ENCODE results near the gene ZNF556. TPM values are rescaled to one million over a fixed set of nuclear protein-coding genes. Genes with fewer than 3 reads are reported as not detected.

ZNF556 gene
- total and polyA plus RNA-seq, 2 experiments from 2014 or later = not detected

- DNase-seq (ENCODE audit: low spot score) (peak; percentile 90), ATAC-seq (peak; percentile 91)
- Histone ChIP-seq H3K4me1 (ENCODE audit: insufficient read depth) (no peaks in the 10 kb centered on the region; the same call in 1 of the 2 replicates), H3K4me3 (no peak overlapping the region), H2AFZ (peak overlapping the region; percentile 0; the same call in 1 of the 2 replicates), H3K4me2 (no peak overlapping the region), H3K27me3 (ENCODE audit: insufficient read depth) (no peaks in the 10 kb centered on the region), H3K9me2 (ENCODE audit: insufficient read depth) (0 out of 2 replicates have a peak, but pooled peaks cover 2% of the 10 kb centered on the region), H3K79me2 (replicated peaks; ENCODE audit: insufficient read depth) (no peaks in the 10 kb centered on the region), H3F3A (replicated peaks; ENCODE audit: low read depth) (no peaks in the 10 kb centered on the region), H4K20me1 (replicated peaks; ENCODE audit: insufficient read depth) (no peaks in the 10 kb centered on the region), H3K36me3 (ENCODE audit: insufficient read depth) (no peaks in the 10 kb centered on the region), H3K27ac (ENCODE audit: low read depth) (no peak overlapping the region)
- H3K27me3 Mint-ChIP-seq (ENCODE audit: insufficient read depth, low read depth, poor library complexity) = peaks cover 3% of the 10 kb centered on the region
- peaks cover 73% of the 10 kb centered on the region for H3K9me3 Mint-ChIP-seq
- H3K4me3 Mint-ChIP-seq = no peak overlapping the region
- peaks cover 8% of the 10 kb centered on the region for H3K36me3 Mint-ChIP-seq (ENCODE audit: low read depth)
- H3K27ac Mint-ChIP-seq = peak overlapping the region; percentile 98
- peak; percentile 59 for TF ChIP-seq CTCF (conservative IDR thresholded peaks at IDR 0.05; ENCODE audit: low read depth in 2 of 2)
- TF ChIP-seq EZH2phosphoT487 (IDR thresholded peaks at IDR 0.05; ENCODE audit: unreplicated experiment) = no peak
- H3K4me1 Mint-ChIP-seq = peaks cover 2% of the 10 kb centered on the region
Observed at GRCh38 chr19:2887391-2887914, 20.3 kb downstream of the ZNF556 start.

GRCh38 chr19:2888731-2889224, 21.6 kb downstream of the ZNF556 start:
- Mint-ChIP-seq H3K4me3 (no peak overlapping the region), H3K9me3 (peaks cover 71% of the 10 kb centered on the region), H3K27me3 (ENCODE audit: insufficient read depth, low read depth, poor library complexity) (peaks cover 3% of the 10 kb centered on the region), H3K36me3 (ENCODE audit: low read depth) (peaks cover 8% of the 10 kb centered on the region), H3K27ac (no peak overlapping the region), H3K4me1 (peaks cover 2% of the 10 kb centered on the region)
- Histone ChIP-seq H4K20me1 (replicated peaks; ENCODE audit: insufficient read depth) (no peaks in the 10 kb centered on the region), H3K9me2 (ENCODE audit: insufficient read depth) (0 out of 2 replicates have a peak, but pooled peaks cover under 1% of the 10 kb centered on the region), H3K79me2 (replicated peaks; ENCODE audit: insufficient read depth) (no peaks in the 10 kb centered on the region), H2AFZ (peak overlapping the region; percentile 84; the same call in 1 of the 2 replicates), H3K27me3 (ENCODE audit: insufficient read depth) (no peaks in the 10 kb centered on the region), H3K4me1 (ENCODE audit: insufficient read depth) (no peaks in the 10 kb centered on the region; the same call in 1 of the 2 replicates), H3K4me2 (no peak overlapping the region), H3K27ac (ENCODE audit: low read depth) (no peak overlapping the region), H3F3A (replicated peaks; ENCODE audit: low read depth) (no peaks in the 10 kb centered on the region), H3K36me3 (ENCODE audit: insufficient read depth) (no peaks in the 10 kb centered on the region), H3K4me3 (no peak overlapping the region)
- ATAC-seq (no peak), DNase-seq (ENCODE audit: low spot score) (peak; percentile 64)
- TF ChIP-seq, protein P1, sequence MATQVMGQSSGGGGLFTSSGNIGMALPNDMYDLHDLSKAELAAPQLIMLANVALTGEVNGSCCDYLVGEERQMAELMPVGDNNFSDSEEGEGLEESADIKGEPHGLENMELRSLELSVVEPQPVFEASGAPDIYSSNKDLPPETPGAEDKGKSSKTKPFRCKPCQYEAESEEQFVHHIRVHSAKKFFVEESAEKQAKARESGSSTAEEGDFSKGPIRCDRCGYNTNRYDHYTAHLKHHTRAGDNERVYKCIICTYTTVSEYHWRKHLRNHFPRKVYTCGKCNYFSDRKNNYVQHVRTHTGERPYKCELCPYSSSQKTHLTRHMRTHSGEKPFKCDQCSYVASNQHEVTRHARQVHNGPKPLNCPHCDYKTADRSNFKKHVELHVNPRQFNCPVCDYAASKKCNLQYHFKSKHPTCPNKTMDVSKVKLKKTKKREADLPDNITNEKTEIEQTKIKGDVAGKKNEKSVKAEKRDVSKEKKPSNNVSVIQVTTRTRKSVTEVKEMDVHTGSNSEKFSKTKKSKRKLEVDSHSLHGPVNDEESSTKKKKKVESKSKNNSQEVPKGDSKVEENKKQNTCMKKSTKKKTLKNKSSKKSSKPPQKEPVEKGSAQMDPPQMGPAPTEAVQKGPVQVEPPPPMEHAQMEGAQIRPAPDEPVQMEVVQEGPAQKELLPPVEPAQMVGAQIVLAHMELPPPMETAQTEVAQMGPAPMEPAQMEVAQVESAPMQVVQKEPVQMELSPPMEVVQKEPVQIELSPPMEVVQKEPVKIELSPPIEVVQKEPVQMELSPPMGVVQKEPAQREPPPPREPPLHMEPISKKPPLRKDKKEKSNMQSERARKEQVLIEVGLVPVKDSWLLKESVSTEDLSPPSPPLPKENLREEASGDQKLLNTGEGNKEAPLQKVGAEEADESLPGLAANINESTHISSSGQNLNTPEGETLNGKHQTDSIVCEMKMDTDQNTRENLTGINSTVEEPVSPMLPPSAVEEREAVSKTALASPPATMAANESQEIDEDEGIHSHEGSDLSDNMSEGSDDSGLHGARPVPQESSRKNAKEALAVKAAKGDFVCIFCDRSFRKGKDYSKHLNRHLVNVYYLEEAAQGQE (IDR thresholded peaks at IDR 0.05; ENCODE audit: unreplicated experiment) = no peak
- TF ChIP-seq NANOG (IDR thresholded peaks at IDR 0.05; ENCODE audit: borderline replicate concordance) (no peak), ZNF114 (CRISPR knock-in tag; IDR thresholded peaks at IDR 0.05) (no peak), CTCF (conservative IDR thresholded peaks at IDR 0.05; ENCODE audit: low read depth in 2 of 2) (no peak; a peak in 1 of 4 replicates), EZH2 (IDR thresholded peaks at IDR 0.05; ENCODE audit: low read depth, unreplicated experiment) (no peak), JUNB (IDR thresholded peaks at IDR 0.05; ENCODE audit: unreplicated experiment) (no peak)
- TF ChIP-seq, protein P2, sequence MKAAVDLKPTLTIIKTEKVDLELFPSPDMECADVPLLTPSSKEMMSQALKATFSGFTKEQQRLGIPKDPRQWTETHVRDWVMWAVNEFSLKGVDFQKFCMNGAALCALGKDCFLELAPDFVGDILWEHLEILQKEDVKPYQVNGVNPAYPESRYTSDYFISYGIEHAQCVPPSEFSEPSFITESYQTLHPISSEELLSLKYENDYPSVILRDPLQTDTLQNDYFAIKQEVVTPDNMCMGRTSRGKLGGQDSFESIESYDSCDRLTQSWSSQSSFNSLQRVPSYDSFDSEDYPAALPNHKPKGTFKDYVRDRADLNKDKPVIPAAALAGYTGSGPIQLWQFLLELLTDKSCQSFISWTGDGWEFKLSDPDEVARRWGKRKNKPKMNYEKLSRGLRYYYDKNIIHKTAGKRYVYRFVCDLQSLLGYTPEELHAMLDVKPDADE (IDR thresholded peaks at IDR 0.05) = no peak

All from GM23338 (cell line).